Measurements from ENCODE around the gene RTL10. TPM values are rescaled to one million over a fixed set of nuclear protein-coding genes. Genes with fewer than 3 reads are reported as not detected.

RTL10 gene
- total RNA-seq, 1 experiment from 2014 or later: 13.3 TPM

DNA sequence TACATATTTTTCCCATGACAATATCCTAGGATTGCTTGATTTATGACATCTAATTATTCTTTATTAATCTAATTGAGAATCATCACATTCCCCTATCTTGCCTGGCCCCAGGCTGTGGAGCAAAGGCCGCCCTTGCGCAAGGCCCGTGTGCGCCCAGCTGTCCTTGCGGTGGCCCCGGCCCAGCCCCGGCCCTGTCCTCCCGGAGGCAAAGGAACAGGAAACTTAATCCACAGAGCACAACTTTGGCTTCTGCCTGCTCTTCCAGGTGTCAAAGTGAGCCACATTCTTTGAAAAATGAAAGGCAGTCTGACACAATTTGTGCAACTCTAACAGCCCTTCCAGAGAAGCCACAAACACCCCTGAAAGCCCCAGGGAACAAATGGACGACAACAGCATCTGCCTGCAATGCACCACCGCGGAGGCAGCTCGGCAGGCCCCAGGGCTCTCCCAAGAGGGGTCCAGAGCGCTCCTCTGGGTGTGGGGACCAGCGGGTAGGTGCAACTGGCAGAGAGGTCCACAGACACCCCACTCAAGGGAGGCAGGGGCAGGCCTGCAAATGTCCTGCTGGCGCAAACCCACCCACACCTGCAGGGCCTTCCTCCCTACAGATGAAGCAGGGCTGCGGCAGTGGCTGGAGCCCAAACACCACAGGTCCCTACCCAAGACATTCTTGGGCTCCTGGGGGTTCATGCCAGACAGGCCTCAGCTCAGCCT, 30.3 kb downstream of the RTL10 start:
- peak; percentile 12 for DNase-seq (ENCODE audit: low read depth)

GRCh38 chr22:19823902-19824211, 30.8 kb downstream of the RTL10 start:
- no peak for DNase-seq (ENCODE audit: low read depth)

DNA sequence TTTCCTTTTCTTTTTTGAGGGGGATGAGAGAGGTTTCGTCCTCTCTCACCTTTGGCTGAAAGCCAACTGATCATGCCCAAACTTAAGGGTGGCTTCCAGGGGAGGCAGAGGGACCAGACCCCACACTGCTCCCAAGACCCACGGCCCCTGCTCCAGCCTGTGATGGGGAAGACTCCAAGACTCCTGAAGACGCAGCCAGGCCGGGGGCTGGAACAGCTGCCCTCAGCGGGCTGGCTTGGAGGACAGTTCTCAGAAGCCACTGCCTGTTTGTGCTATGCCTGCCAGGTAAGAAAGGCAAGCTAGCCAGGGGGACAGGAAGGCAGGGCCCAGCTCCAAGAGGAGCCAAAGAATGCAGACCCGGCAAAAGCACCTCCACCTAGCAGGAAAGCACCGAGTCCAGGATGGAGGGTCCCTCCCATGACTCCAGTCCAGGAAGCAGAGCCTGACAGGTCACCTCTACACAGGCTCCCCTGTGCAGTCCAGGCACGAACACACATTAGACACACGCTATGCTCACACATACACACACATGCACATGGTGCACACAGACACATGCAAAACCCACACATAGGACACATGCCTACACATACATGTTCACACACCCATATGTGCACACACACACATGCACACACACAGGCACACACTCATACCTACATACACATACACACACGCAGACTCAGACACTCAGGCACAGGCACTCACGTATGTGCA, 31.3 kb downstream of the RTL10 start:
- DNase-seq (ENCODE audit: low read depth): no peak

- DNase-seq (ENCODE audit: low read depth): no peak
These were observed 32.2 kb downstream of the RTL10 start for GRCh38 chr22:19822301-19823117.

DNA sequence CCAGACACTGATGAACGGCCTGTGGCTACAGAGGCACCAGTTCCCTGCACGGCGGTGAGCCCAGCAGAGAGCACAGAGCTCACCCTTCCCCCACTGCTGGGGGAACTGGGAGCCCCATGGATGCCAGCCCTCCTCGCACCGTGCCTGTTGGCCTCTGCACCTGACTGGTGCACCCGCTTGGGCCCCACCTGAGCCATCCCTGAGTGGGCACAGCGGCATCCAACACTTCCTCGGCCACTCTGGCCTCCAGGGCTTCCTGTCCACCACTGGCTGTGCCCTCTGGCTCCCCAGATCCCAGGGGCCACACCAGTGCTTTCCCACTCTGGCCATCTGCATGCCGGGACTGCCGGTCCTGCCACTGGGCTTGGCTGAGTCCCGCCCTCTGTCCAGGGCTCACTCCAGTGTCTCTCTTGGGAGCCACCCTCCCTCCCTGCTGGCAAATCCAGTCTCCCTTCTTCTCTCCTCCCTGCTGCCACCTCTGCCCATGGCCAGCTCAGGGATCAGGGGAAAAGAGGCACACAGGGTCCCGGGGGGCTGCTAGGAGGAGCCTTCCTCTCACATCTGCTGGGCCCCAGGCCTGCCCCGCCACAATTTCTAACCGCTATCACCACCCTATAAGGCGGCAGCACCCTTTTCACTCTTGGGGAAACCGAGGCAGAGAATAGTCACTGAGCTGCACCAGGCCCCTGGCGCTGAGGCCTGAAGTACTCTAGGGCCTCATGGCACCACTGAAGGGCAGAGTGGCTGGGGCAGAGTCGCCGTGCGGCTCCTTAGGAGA, 33.0 kb downstream of the RTL10 start:
- no peak for DNase-seq (ENCODE audit: low read depth)

GRCh38 chr22:19820880-19821522, 33.7 kb downstream of the RTL10 start:
- no peak for DNase-seq (ENCODE audit: low read depth)

- no peak for DNase-seq (ENCODE audit: low read depth)
These were observed 34.5 kb downstream of the RTL10 start for GRCh38 chr22:19819911-19820879.

- no peak for DNase-seq (ENCODE audit: low read depth)
These were observed 35.3 kb downstream of the RTL10 start for GRCh38 chr22:19819208-19819910.

- no peak for DNase-seq (ENCODE audit: low read depth)
These were observed 36.1 kb downstream of the RTL10 start for GRCh38 chr22:19818324-19819207.

- DNase-seq (ENCODE audit: low read depth): no peak
These were observed 38.1 kb downstream of the RTL10 start for GRCh38 chr22:19816372-19817119.

DNA sequence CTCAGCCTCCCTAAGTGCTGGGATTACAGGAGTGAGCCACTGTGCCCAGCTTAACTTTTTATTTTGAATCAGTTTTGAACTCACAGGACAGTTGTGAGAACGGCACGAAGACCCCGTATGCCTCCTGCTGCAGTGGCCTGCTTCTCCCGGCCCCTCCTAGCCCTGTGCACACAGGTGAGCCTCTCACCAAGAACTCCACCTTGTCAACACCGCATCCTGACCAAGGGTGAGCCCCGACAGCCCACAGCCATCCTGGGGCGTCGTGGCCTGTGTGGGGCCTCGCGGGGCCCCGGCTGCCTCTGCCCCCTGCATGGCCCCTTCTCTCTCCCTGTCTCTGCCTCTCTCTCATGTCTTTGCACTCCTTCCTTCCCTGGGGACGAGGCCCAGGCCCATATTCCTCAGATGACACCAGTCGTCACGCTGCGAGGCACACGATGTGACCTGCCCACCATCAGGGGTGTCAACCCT, 38.8 kb downstream of the RTL10 start:
- no peak for DNase-seq (ENCODE audit: low read depth)

GRCh38 chr22:19815093-19815822, 39.4 kb downstream of the RTL10 start:
- DNase-seq (ENCODE audit: low read depth): no peak

DNA sequence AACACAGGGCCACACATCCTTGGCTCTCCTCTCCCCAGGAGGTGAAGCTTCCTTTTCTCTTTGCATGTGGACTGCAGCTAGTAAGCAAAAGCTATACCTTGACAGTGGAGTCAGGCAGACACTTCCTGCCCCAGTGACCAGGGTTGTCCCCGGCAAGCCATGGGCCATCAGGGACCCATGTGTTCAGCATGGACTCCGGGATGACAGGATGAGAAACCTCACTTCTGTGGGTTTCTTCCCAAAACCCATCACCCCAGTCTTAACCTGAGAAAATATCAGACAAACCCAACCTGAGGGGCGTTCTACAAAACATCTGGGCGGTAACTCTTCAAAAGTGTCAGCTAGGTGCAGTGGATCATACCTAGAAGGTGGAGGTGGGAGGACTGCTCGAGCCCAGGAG, 40.2 kb downstream of the RTL10 start:
- DNase-seq (ENCODE audit: low read depth): no peak

GRCh38 chr22:19812910-19813309, 41.8 kb downstream of the RTL10 start:
- no peak for DNase-seq (ENCODE audit: low read depth)

DNA sequence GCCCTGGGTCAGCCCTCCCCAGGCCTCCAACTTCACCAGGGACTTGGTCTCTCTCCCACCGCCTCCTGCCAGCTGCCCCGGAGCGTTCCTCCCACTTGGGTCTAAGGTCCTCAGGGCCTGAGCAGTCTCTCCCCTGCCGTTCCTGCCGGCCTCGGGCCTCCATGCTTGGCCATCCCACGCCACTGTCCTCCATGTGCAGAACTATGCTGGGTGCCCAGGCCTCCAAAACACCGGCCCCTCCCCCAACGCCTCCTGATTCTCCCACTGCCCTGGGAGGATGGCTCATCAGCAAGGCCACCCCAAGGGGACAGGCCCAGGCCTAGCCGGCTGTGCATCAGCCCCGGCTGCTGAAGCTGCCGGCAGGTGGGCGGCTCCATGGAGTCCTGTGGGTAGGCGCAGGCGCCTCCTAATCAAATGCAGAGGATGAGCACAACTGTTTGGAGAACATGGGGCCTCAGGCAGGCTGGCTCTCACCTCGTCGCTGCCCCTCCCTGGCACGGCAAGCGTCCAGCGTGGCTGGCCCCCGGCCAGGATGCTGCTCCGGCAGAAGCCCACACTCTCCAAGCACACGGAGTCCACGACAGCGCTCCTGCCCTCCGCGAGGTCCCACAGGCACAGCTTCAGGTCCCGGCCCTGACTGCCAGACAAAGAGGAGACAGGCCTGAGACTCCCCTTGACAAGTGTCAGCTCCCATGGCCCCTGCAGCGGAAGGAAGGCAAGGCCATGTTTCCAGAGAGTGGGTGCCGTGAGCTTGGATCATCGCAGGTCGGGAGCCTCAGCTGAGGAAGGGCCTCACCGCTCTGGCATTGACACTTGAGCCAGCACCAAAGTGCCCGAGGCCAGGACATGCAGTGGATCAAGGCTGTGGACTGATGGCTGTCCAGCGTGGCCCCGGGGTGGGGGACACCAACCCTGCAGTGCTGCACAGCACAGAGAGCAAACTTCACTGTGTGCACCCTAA, 42.6 kb downstream of the RTL10 start:
- no peak for DNase-seq (ENCODE audit: low read depth)

- DNase-seq (ENCODE audit: low read depth): no peak
These were observed 43.5 kb downstream of the RTL10 start for GRCh38 chr22:19811211-19811621.
